Measurements from ENCODE around the gene SMARCD2. TPM values are rescaled to one million over a fixed set of nuclear protein-coding genes. Genes with fewer than 3 reads are reported as not detected.

The SMARCD2 gene
- total RNA-seq, 1 donor from 2014 or later, result 21.0 TPM

DNA sequence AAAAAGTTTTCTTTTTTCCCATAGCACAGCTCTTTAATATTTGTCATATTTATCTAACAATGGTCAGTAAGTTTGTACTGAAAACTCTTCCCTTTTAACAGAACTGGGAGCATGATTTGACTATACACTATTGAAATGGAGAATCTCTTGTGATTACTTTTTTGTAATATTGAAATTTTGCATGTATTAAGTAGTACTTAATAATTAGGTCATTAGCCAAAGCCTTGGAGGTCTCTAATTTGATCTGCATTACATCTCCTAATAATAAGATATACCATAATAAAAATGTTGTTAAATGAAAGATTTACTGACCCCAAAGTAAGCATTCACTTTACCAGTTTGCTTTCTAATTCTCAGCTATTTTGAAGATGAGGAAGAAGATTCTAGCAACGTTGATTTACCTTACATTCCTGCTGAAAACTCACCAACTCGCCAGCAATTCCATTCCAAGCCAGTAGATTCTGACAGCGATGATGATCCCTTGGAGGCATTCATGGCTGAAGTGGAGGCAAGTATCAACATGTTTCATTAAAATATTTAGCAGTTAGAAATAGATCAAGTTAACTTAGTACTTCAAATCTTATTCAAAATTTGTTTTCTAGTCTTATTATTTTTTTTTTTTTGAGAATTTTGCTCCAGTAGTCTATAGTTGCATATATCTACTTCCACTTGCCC lies 50.3 kb downstream of the SMARCD2 start:
- DNase-seq, result no peak
- intact Hi-C loops (cut with micrococcal nuclease), result no loop called here
- Histone ChIP-seq H3K4me1 (no peaks in the 10 kb centered on the region), H3K4me3 (no peak overlapping the region), H3K9me3 (replicated peaks) (no peaks in the 10 kb centered on the region), H3K27me3 (ENCODE audit: low read depth) (no peaks in the 10 kb centered on the region), H3K36me3 (peaks cover 100% of the 10 kb centered on the region), H3K27ac (replicated peaks) (no peak overlapping the region)
- TF ChIP-seq, protein P1, sequence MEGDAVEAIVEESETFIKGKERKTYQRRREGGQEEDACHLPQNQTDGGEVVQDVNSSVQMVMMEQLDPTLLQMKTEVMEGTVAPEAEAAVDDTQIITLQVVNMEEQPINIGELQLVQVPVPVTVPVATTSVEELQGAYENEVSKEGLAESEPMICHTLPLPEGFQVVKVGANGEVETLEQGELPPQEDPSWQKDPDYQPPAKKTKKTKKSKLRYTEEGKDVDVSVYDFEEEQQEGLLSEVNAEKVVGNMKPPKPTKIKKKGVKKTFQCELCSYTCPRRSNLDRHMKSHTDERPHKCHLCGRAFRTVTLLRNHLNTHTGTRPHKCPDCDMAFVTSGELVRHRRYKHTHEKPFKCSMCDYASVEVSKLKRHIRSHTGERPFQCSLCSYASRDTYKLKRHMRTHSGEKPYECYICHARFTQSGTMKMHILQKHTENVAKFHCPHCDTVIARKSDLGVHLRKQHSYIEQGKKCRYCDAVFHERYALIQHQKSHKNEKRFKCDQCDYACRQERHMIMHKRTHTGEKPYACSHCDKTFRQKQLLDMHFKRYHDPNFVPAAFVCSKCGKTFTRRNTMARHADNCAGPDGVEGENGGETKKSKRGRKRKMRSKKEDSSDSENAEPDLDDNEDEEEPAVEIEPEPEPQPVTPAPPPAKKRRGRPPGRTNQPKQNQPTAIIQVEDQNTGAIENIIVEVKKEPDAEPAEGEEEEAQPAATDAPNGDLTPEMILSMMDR (IDR thresholded peaks at IDR 0.05; ENCODE audit: borderline replicate concordance), result no peak

DNA sequence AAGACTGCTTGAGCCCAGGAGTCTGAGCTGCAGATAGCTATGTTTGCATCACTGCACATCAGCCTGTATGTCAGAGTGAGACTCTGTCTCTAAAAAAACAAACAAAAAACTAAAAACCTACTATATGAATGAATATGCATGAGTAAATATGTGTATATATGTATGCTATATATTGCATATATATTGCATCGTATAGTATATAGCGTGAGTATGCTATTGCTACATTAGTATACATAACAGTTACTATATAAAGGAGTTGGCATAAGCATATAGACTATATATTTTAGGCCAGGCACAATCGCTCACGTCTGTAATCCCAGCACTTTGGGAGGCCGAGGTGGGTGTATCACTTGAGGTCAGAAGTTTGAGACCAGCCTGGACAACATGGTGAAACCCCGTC lies 52.4 kb downstream of the SMARCD2 start:
- intact Hi-C loops (cut with micrococcal nuclease), result no loop called here
- peaks cover 82% of the 10 kb centered on the region for H3K36me3 ChIP-seq
- H3K9me3 ChIP-seq (replicated peaks), result no peaks in the 10 kb centered on the region
- no peaks in the 10 kb centered on the region for H3K4me1 ChIP-seq
- H3K4me3 ChIP-seq, result no peak overlapping the region
- no peak for DNase-seq
- TF ChIP-seq, protein P1 (IDR thresholded peaks at IDR 0.05; ENCODE audit: borderline replicate concordance), result no peak
- no peaks in the 10 kb centered on the region for H3K27me3 ChIP-seq (ENCODE audit: low read depth)
- H3K27ac ChIP-seq (replicated peaks), result no peak overlapping the region

- intact Hi-C loops (cut with micrococcal nuclease), result no loop called here
- no peak overlapping the region for H3K4me3 ChIP-seq
- H3K36me3 ChIP-seq, result peaks cover 52% of the 10 kb centered on the region
- DNase-seq, result no peak
- no peaks in the 10 kb centered on the region for H3K27me3 ChIP-seq (ENCODE audit: low read depth)
- peaks cover 12% of the 10 kb centered on the region for H3K4me1 ChIP-seq
- H3K9me3 ChIP-seq (replicated peaks), result no peaks in the 10 kb centered on the region
- TF ChIP-seq, protein P1 (IDR thresholded peaks at IDR 0.05; ENCODE audit: borderline replicate concordance), result no peak
- no peak overlapping the region for H3K27ac ChIP-seq (replicated peaks)
These were observed 55.3 kb downstream of the SMARCD2 start for GRCh38 chr17:63786971-63787711.

GRCh38 chr17:63786117-63786516 lies 56.4 kb downstream of the SMARCD2 start:
- no peak for DNase-seq
- Histone ChIP-seq H3K36me3 (peaks cover 43% of the 10 kb centered on the region), H3K4me1 (peaks cover 15% of the 10 kb centered on the region), H3K27ac (replicated peaks) (no peak overlapping the region), H3K4me3 (no peak overlapping the region), H3K27me3 (ENCODE audit: low read depth) (no peaks in the 10 kb centered on the region), H3K9me3 (replicated peaks) (no peaks in the 10 kb centered on the region)
- intact Hi-C loops (cut with micrococcal nuclease), result no loop called here
- TF ChIP-seq, protein P1 (IDR thresholded peaks at IDR 0.05; ENCODE audit: borderline replicate concordance), result no peak

GRCh38 chr17:63785556-63785955 lies 56.9 kb downstream of the SMARCD2 start:
- peaks cover 43% of the 10 kb centered on the region for H3K36me3 ChIP-seq
- intact Hi-C loops (cut with micrococcal nuclease), result no loop called here
- no peaks in the 10 kb centered on the region for H3K27me3 ChIP-seq (ENCODE audit: low read depth)
- no peak for DNase-seq
- TF ChIP-seq, protein P1 (IDR thresholded peaks at IDR 0.05; ENCODE audit: borderline replicate concordance), result no peak
- peaks cover 20% of the 10 kb centered on the region for H3K4me1 ChIP-seq
- H3K27ac ChIP-seq (replicated peaks), result no peak overlapping the region
- H3K9me3 ChIP-seq (replicated peaks), result no peaks in the 10 kb centered on the region
- no peak overlapping the region for H3K4me3 ChIP-seq
